ENCODE measurements around the gene FOXO3.

GRCh38 chr6:108596956-108597355 is 36.2 kb downstream of the FOXO3 start:
- TF ChIP-seq CTCF (IDR thresholded peaks at IDR 0.05; ENCODE audit: extremely low read depth in 1 of 2, insufficient read depth in 1 of 2, low read depth in 1 of 2, low read length in 2 of 2), result no peak
- no peak for TF ChIP-seq EZH2 (IDR thresholded peaks at IDR 0.05; ENCODE audit: borderline replicate concordance, low read depth, low read length, severe bottlenecking)
